Astrocyte of the spinal cord (primary cell): Measurements from ENCODE around the gene QRICH1.
A peak's percentile ranks its signal among the peaks of the same experiment; 100 is the strongest.

Source experiments
- DNase-seq: peaks from one replicate; pipeline ENCODE4 v3.0.0; 2011; ENCODE audit warnings: low read depth, low spot score
- H3K4me3 ChIP-seq: 2 replicates; pipeline ENCODE4 v1.5.1; 2011; ENCODE audit warnings: low read depth, mild to moderate bottlenecking, low read length, moderate library complexity
- in situ Hi-C: cut with HindIII; loops from 2 replicates; pipeline ENCODE4 v1.10.0; 2017; ENCODE audit warnings: low sequenced_read_pairs
- TF ChIP-seq, protein P1 (sequence below): IDR thresholded peaks from 2 replicates; pipeline ENCODE4 v1.5.1; 2012; ENCODE audit warnings: low read depth, mild to moderate bottlenecking, low read length, inconsistent platforms

The QRICH1 gene

DNA sequence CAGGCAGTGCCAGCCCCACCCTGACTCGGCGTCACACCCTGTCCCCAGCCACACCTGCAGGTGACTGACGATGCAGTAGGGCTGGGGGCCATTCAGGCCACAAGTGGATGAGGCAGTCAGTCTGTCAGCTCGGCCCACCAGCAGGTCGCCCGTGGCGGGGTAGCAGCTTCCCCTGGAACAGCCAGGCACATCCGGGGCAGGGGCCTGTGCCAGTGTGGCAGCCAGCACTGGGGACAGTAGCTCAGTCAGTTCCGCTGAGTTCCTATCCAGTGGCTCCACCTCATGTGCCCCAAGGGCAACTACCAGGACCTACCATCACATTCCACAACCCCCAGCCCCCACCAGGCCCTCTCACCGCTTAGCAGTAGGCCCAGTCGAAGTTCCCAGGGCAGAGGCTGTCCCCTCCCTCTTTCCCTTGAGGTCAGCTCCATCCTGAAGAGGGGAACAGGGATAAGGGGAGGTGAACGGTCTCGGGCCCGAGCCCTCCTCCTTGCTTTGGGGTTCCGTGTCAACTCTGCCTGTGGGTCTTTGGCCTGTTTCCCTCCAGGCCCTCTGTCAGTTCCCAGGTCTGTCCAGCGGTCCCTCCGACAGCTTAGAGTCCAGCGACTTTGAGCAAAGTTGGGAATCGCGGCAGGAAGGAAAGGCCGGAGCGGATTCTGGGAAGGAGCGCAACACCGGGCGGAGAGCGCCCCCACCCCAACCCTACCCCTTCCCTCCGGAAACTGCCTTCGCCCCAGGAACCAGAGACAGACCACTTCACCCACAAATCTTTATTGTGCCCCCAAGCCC is 38.8 kb upstream of the QRICH1 start, which contains the start of gene LAMB2:
LAMB2 (minus strand) TSS at position 614 of the 789 bp plus-strand sequence; CDS start at position 431, 183 bp downstream.
- peak within 1 kb of the TSS; percentile 81 for H3K4me3 ChIP-seq
- DNase-seq, result peak; percentile 86
- in situ Hi-C loops, result no loop called here
- TF ChIP-seq, protein P1, sequence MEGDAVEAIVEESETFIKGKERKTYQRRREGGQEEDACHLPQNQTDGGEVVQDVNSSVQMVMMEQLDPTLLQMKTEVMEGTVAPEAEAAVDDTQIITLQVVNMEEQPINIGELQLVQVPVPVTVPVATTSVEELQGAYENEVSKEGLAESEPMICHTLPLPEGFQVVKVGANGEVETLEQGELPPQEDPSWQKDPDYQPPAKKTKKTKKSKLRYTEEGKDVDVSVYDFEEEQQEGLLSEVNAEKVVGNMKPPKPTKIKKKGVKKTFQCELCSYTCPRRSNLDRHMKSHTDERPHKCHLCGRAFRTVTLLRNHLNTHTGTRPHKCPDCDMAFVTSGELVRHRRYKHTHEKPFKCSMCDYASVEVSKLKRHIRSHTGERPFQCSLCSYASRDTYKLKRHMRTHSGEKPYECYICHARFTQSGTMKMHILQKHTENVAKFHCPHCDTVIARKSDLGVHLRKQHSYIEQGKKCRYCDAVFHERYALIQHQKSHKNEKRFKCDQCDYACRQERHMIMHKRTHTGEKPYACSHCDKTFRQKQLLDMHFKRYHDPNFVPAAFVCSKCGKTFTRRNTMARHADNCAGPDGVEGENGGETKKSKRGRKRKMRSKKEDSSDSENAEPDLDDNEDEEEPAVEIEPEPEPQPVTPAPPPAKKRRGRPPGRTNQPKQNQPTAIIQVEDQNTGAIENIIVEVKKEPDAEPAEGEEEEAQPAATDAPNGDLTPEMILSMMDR, result peak; percentile 25

DNA sequence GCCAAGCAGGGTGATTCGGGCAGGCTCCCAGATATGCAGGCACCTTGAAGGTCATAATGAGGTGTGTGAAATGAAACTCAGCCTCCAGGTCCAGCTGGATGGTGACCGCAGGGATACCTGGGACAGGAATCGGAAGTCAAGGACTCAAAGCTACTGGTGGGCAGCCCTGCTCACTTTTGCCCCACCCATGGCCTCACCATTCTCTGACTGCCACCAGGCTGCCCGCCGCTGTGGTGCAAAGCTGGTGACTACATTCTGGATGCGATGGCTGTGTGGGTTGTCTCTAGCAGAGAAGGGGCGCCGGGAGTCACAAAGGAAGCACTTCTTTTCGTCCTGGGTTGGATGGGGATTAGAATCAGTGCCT is 38.2 kb upstream of the QRICH1 start:
- DNase-seq, result no peak
- in situ Hi-C loops, result no loop called here
- peak overlapping the region; percentile 81 for H3K4me3 ChIP-seq
- TF ChIP-seq, protein P1, result no peak

DNA sequence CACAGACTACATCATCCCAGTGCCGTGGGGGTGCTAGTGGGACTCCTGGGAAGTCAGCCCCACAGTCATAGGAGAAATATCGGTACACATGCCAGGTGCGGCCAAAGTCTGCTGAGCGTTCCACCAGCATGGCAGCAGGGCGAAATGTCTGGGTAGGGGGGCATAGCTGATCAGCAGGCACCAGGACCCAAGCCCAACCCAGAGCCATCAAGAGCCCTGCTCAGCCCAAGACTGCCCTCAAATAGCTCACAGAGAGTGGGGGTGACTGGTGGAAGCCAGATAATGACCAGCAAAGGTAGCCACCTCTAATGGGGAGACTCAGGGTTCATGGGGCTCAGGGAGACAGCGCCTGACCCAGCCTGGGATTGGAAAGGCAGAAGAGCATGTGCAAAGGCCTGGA is 37.7 kb upstream of the QRICH1 start:
- peak overlapping the region; percentile 81 for H3K4me3 ChIP-seq
- TF ChIP-seq, protein P1, result no peak
- in situ Hi-C loops, result no loop called here
- DNase-seq, result no peak

DNA sequence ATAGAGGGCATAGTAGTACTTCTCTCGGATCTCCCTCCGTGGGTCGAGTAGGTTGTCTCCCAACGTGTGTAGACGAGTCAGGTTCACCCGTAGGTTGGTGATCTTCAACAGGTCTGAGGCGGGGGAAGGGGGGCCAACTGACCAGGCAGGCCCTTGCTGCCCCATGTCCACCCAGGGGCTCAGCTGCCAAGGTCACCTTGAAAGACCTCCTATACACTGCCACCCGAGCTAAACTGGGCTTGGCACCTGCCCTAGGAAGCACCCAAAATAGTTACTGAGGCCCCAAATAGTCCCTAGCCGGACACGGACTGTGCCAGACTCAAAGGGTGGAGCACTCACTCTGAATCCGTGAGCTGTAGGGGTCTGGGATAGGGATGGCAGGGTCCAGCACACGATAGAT is 37.2 kb upstream of the QRICH1 start:
- in situ Hi-C loops, result no loop called here
- no peak for DNase-seq
- TF ChIP-seq, protein P1, result no peak
- H3K4me3 ChIP-seq, result no peak overlapping the region

DNA sequence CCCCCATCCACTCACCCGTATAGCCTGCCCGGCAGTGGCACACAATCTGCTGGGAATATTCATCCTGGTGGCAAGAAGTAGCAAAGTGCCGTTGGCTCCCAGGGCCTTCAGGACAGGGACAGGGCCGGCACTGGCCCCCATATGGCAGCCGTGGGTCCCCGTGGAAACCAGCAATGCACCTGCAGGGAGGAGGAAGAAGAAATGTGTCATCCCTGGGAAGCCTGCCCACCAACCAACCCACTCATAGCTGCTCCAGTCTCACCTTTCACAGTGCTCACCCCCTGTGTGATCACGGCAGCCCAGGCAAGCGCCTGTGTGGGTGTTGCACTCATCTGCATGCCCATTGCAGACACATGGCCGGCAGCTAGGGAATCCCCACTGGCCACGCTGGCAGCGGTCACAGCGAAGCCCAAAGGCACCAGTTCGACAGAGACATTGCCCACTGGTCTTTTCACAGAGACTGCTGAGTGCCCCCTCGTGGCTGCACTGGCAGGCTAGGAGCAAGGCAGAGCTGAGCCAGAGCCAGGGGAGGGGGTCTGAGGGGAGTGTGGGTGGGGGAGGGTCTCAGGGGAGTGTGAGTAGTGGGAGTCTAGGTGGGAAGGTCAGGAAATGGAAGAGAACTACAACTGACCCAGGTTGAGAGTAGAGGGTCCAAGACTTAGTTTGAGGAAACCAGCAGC is 31.3 kb upstream of the QRICH1 start:
- TF ChIP-seq, protein P1, result peak; percentile 12
- no peak overlapping the region for H3K4me3 ChIP-seq
- no peak for DNase-seq
- in situ Hi-C loops, result no loop called here

DNA sequence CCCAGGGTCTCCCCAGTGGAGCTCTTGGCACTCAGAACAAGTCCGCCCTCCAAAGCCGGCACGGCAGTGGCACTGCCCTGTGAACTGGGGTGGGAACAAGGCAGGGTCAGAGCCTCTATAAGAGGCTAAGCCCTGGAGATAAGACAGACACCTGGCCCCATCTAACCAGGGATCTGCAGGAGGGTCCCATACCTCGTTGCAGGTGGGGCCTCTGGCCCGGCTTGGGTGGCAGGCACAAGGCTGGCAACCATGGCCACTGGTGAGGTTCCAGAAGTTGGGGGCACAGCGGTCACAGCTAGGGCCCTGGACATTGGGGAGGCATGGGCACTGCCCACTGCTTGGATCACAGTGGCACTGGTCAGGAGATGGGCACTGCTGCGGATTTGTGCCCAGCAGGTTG is 30.3 kb upstream of the QRICH1 start:
- in situ Hi-C loops, result no loop called here
- TF ChIP-seq, protein P1, result no peak
- H3K4me3 ChIP-seq, result no peak overlapping the region
- DNase-seq, result no peak
